ENCODE results near the gene FAM162A.

The FAM162A gene

GRCh38 chr3:122383771-122384697 is at the start of gene FAM162A:
Gene FAM162A (plus strand): TSS chr3:122384182. CDS start chr3:122384266, 84 bp downstream.
- peak; percentile 13 for TF ChIP-seq CTCF (conservative IDR thresholded peaks at IDR 0.05; ENCODE audit: control insufficient read depth, insufficient read depth, low read depth, low read length)
- H3K4me3 ChIP-seq (ENCODE audit: control insufficient read depth, low read depth, low read length): peak within 1 kb of the TSS; percentile 84
- DNase-seq (ENCODE audit: low read depth): peak; percentile 78

- no peak for TF ChIP-seq CTCF (conservative IDR thresholded peaks at IDR 0.05; ENCODE audit: control insufficient read depth, insufficient read depth, low read depth, low read length)
- DNase-seq (ENCODE audit: low read depth): no peak
- no peak overlapping the region for H3K4me3 ChIP-seq (ENCODE audit: control insufficient read depth, low read depth, low read length)
These were observed 41.2 kb upstream of the FAM162A start for GRCh38 chr3:122342803-122343202.

GRCh38 chr3:122343654-122344053 is 40.3 kb upstream of the FAM162A start:
- TF ChIP-seq CTCF (conservative IDR thresholded peaks at IDR 0.05; ENCODE audit: control insufficient read depth, insufficient read depth, low read depth, low read length): no peak
- DNase-seq (ENCODE audit: low read depth): peak; percentile 49
- H3K4me3 ChIP-seq (ENCODE audit: control insufficient read depth, low read depth, low read length): no peak overlapping the region

- no peak for TF ChIP-seq CTCF (conservative IDR thresholded peaks at IDR 0.05; ENCODE audit: control insufficient read depth, insufficient read depth, low read depth, low read length)
- no peak overlapping the region for H3K4me3 ChIP-seq (ENCODE audit: control insufficient read depth, low read depth, low read length)
- no peak for DNase-seq (ENCODE audit: low read depth)
These were observed 34.8 kb upstream of the FAM162A start for GRCh38 chr3:122349171-122349570.

GRCh38 chr3:122350814-122351418 is 33.1 kb upstream of the FAM162A start:
- DNase-seq (ENCODE audit: low read depth): peak; percentile 77
- no peak for TF ChIP-seq CTCF (conservative IDR thresholded peaks at IDR 0.05; ENCODE audit: control insufficient read depth, insufficient read depth, low read depth, low read length)
- no peak overlapping the region for H3K4me3 ChIP-seq (ENCODE audit: control insufficient read depth, low read depth, low read length)

- DNase-seq (ENCODE audit: low read depth): no peak
- no peak for TF ChIP-seq CTCF (conservative IDR thresholded peaks at IDR 0.05; ENCODE audit: control insufficient read depth, insufficient read depth, low read depth, low read length)
- no peak overlapping the region for H3K4me3 ChIP-seq (ENCODE audit: control insufficient read depth, low read depth, low read length)
These were observed 32.4 kb upstream of the FAM162A start for GRCh38 chr3:122351612-122352011.

Measured in fibroblast of mammary gland (primary cell).